ENCODE data around the gene TOR1AIP1. TPM values are rescaled to one million over a fixed set of nuclear protein-coding genes. Genes with fewer than 3 reads are reported as not detected.
"Not testable (repeated sequence)": the region's sequence is repeated elsewhere in the genome, so short reads cannot be mapped to it uniquely, and the experiment has no call there.

The TOR1AIP1 gene, protein sequence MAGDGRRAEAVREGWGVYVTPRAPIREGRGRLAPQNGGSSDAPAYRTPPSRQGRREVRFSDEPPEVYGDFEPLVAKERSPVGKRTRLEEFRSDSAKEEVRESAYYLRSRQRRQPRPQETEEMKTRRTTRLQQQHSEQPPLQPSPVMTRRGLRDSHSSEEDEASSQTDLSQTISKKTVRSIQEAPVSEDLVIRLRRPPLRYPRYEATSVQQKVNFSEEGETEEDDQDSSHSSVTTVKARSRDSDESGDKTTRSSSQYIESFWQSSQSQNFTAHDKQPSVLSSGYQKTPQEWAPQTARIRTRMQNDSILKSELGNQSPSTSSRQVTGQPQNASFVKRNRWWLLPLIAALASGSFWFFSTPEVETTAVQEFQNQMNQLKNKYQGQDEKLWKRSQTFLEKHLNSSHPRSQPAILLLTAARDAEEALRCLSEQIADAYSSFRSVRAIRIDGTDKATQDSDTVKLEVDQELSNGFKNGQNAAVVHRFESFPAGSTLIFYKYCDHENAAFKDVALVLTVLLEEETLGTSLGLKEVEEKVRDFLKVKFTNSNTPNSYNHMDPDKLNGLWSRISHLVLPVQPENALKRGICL
- 19.6 TPM for total RNA-seq

DNA sequence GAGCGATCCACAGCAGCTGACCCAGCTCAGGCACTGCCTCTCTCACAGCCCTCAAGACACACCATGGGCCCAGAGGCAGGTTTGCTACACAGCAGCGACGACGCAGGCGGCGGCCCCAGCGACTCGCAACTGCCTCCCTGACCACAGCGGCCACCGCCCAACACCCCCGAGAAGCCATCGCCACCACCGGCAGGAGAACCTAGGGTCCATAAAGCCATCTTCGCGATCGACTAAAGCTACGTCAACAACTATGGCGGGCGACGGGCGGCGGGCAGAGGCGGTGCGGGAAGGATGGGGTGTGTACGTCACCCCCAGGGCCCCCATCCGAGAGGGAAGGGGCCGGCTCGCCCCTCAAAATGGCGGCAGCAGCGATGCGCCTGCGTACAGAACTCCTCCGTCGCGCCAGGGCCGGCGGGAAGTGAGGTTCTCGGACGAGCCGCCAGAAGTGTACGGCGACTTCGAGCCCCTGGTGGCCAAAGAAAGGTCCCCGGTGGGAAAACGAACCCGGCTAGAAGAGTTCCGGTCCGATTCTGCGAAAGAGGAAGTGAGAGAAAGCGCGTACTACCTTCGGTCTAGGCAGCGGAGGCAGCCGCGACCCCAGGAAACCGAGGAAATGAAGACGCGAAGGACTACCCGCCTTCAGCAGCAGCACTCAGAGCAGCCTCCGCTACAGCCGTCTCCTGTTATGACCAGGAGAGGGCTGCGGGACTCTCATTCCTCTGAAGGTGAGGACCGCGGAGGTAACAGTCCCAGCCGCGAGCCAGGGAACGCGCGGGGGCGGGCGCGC, at the start of gene TOR1AIP1:
TSS of gene TOR1AIP1 (plus strand) at position 33 of the 787 bp plus-strand sequence. CDS start at position 251, 218 bp downstream.
- FAIRE-seq (no peak), DNase-seq (ENCODE audit: low spot score in 2 of 2) (peak; percentile 78 to 84)

DNA sequence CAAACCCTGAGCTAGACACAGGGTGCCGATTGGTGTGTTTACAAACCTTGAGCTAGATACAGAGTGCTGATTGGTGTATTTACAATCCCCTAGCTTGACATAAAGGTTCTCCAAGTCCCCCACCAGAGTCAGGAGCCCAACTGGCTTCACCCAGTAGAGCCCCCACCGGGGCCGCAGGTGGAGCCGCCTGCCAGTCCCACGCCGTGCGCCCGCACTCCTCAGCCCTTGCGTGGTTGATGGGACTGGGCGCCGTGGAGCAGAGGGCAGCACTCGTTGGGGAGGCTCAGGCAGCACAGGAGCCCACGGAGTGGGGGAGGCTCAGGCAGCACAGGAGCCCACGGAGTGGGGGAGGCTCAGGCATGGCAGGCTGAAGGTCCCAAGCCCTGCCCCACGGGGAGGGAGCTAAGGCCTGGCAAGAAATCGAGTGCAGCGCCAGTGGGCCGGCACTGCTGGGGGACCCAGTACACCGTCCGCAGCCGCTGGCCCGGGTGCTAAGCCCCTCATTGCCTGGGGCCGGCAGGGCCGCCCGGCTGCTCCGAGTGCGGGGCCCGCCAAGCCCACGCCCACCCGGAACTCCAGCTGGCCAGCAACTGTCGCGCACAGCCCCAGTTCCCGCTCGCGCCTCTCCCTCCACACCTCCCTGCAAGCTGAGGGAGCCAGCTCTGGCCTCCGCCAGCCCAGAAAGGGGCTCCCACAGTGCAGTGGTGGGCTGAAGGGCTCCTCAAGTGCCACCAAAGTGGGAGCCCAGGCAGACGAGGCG, 45.2 kb upstream of the TOR1AIP1 start:
- not testable (repeated sequence) for FAIRE-seq

DNA sequence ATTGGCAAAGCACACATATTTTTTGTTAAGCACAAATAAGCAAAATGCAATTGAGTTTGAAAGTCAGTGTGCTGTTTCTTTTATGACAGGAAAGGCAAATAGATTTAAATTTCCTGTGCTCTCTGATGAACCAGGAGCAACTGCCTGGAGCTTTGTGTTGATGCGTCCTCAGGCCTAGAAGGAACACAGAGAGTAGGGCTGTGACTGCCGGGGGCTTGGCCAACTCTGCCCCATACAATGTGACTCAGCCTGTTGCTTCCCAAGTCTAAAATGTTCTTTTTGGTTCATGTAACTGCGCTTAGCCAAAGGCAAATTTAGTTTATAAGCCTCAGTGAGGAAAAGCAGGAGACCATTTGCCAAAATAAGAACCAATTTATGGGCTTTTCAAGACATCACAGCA, 42.0 kb upstream of the TOR1AIP1 start:
- DNase-seq (ENCODE audit: low spot score in 2 of 2) (no peak), FAIRE-seq (no peak)

More for the DNA sequence above, 45.2 kb upstream of the TOR1AIP1 start:
- not testable (repeated sequence) for DNase-seq (ENCODE audit: low spot score in 2 of 2)

DNA sequence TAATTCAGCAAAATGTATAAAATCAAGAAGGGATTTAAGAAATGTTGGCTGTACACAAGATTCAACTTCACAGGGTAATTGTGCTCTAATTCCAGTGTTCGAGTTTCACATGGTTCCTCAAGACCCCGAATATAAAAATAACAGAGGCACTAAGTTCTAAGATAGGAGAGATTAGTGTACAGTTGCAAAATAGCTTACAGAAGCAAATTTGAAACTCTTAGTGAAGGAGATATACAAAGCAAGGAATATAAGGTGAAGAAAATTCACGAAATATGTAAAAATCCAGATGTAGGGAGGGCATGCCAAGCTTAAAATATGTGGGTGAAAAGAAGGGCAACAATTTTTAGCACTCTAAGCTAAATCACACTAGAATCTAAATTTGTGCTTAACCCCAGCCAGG, 33.9 kb upstream of the TOR1AIP1 start:
- DNase-seq (ENCODE audit: low spot score in 2 of 2) (no peak), FAIRE-seq (no peak)

DNA sequence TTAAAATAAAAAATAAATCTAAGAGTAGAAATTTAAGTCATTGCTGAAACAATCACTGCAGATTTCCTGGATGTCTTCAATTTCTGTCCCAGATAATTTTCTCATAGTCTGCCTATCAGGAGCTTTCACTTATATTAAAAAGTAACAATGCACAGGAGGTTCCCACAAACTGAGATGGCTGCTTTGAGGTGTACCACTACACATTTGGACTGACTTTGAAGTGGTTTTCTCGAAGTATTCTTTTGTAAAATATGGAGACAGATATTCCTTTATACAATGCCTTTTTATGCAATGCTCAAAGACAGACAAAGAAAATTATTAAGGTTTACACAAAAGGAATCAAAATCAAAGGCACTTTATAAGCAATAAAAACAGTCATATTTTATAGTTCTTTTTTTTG, 29.0 kb upstream of the TOR1AIP1 start:
- DNase-seq (ENCODE audit: low spot score in 2 of 2), result no peak
- no peak for FAIRE-seq

DNA sequence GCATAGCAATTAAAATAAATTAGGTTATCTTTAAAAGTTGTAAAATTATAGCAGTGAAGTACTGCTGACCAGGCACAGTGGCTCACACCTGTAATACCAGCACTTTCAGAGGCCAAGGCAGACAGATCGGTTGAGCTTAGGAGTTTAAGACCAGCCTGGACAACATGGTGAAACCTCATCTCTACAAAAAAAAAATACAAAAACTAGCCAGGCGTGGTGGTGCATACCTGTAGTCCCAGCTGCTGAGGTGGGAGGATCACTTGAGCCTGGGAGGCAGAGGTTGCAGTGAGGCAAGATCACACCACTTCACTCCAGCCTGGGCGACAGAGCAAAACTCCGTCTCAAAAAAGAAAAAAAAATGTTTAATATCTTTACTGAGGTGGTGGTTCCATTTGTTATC, 26.3 kb upstream of the TOR1AIP1 start:
- DNase-seq (ENCODE audit: low spot score in 2 of 2); FAIRE-seq: not testable (repeated sequence)

DNA sequence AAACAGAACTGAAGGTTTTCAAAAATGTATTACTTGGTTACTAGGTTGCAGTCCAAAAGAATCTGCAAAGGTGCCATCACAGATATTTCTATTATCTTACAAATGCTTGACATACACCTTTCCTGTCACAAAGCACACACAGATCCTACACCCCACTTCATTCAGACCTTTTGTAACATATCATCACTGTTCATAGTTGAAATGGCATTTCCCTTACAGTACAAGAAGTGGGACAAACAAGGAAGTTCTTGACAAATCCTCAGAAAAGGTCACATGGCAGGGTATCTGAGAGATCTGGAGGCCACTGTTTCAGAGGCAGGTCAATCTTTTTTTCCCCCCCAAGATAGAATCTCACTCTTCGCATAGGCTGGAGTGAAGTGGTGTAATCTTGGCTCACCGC, 25.8 kb upstream of the TOR1AIP1 start:
- FAIRE-seq (no peak), DNase-seq (ENCODE audit: low spot score in 2 of 2) (no peak)

DNA sequence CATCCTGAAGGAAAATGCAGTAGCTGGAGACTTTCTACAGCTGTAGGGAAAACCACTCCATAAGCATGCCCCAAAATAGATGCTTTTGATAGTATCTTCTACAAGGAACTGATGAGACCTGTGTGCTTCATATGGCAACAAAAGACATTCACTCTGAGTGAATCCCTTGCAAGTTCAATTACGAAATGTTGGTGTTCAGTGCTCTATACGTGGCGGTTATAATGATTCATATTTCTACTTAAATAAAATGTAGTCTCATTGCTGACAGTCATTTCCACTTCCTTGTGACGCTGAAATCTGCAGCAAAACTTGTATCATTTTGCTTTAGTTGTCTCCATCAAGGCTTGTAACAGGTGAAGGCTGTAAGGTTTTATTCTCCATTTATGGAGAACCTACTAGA, 25.1 kb upstream of the TOR1AIP1 start:
- FAIRE-seq (no peak), DNase-seq (ENCODE audit: low spot score in 2 of 2) (no peak)

DNA sequence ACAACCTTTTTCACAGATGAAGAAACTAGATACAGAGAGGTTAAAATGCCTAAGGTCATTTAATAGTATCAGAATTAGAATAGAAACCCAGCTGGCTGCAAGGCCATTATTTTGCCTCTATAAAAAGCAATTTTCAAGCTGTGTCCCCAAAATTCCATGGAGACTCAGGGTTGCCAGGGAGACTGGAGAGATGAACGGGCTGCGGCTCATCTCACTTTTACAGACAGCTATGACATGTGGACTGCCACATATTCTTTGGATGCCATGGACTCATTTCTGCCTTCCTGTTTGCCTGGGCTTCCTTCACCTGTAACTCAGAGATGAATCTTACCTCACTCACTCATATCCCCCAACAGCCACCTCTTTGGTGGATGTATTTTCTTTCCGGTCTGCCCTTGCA, 21.4 kb upstream of the TOR1AIP1 start:
- FAIRE-seq (no peak), DNase-seq (ENCODE audit: low spot score in 2 of 2) (no peak)

DNA sequence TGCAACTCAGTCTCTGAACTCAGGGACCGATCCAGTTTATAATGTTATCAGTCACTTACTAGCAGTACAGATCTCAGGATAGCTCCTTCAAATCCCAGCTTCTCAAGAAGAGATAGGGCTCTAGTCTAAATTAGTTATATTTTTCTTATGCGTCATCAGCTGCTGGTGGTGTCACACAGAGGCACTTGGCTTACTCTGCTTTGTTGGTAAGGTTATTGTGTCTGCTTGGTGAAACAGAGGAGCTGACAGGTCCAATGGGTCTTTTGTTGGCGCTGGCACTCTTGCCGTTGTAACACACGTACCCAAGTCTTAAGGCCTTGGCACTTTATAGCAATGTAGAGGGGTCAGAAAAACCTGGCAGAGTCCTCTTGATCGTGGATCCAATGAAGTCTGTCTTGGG, 16.7 kb upstream of the TOR1AIP1 start:
- no peak for DNase-seq (ENCODE audit: low spot score in 2 of 2)
- FAIRE-seq, result no peak

DNA sequence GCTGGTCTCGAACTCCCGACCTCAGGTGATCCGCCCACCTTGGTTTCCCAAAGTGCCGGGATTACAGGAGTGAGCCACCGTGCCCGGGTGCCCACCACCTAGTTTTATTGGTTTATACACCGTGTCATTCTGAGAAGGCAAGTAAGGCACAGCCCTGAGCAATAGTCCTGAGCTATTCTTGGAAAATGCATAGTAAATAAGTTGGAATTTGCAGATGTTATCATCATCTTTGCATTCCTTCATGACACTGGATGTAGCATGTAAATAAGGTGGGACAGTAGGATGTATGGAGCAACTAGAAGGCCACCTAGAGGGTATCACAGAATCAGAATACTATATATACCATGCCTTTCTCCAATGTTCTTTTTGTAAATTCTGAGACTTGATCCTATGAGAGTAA, 15.5 kb upstream of the TOR1AIP1 start:
- FAIRE-seq (no peak), DNase-seq (ENCODE audit: low spot score in 2 of 2) (no peak)

DNA sequence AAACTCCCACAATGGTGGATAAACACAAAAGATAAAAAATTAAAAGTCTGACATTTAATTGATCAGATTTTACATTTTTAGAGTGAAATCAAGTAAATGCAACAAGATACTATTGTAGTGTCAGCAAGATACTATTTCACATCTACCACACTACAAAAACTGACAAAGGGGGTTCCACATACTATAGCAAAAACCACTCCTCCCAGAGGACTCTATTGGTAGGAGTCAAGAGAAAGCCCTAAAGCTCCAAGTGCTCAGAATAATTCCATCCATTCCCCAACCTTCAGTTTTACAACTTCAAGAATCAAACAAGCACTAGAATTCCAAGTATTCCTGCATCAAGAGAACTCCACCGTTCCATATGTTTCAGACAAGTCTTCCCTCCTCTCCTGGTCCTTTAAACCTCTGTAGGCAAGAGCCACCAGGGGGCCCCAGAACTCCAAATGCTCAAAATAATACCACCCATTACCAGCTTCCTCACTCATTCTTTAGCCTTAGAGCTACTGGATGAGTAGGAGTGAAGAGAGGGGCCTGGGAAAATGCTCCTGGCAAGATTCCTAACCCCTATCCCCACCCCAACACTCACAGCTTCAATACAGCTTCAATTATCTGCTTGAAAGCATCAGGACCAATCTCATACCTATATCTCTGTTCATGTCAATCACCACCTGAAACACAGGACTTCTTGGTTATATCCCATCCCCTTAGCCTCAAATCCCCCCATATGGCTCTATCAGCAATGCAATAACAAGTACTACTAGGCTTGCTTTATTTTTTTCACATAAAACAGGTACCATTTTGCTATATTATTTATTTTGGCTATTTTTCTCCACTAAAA, 14.4 kb upstream of the TOR1AIP1 start:
- no peak for FAIRE-seq

DNA sequence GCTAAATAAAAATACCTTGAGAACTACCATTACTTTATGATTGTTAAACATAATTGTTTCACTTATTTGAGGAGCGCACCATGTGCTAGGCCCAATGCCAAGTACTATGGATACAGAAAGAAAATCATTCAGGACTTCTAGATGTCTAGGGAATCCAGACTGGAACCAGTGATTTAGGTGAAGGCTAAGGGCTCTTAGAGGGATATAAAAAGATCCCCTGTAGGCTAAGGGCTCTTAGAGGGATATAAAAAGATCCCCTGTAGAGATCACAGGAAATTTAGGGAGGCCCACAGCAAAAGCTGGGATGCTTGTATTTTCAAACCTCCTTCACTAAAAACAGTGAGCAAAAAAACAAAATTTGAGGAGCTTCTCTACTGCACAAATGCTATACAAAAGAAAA, 11.2 kb upstream of the TOR1AIP1 start:
- no peak for DNase-seq (ENCODE audit: low spot score in 2 of 2)
- no peak for FAIRE-seq

More for the DNA sequence above, 14.4 kb upstream of the TOR1AIP1 start:
- DNase-seq (ENCODE audit: low spot score in 2 of 2), result no peak

DNA sequence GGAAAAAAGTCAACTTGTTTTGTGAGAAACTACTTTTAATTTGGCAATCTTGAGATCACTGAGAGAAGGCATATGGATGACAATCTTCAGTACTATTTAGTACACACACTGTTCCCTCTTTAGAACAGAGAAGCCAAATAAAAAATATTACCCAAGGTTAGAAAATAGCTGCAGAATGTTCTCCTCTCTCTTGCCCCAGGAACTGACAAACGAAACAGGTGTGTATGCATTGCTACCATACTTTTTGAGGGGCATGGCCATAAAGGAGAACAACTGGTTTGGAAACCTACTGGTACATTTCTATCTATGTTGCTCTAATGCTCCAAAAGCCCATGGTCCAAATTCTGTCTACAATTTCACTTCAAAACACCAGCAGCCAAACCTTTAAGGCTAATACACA, 10.1 kb upstream of the TOR1AIP1 start:
- FAIRE-seq (no peak), DNase-seq (ENCODE audit: low spot score in 2 of 2) (no peak)

DNA sequence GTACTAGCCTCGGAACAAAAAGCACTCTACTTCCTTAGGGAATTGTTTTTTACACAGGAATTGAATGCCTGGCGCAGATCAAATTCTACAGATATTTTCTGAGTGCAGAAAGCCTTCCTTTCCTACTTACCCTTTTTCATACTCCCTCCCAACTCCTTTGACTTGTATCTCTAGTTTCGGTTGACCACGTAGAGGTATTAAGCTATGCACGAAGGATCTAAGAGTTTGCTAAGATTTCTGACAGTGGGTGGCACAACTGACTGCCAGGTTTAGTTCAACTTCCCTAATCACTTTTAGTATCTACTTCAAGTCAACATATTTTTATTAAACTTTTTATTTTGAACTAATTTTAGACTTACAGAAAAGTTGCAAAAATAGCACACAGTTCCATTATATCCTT, 9.5 kb upstream of the TOR1AIP1 start:
- no peak for FAIRE-seq
- DNase-seq (ENCODE audit: low spot score in 2 of 2), result no peak

DNA sequence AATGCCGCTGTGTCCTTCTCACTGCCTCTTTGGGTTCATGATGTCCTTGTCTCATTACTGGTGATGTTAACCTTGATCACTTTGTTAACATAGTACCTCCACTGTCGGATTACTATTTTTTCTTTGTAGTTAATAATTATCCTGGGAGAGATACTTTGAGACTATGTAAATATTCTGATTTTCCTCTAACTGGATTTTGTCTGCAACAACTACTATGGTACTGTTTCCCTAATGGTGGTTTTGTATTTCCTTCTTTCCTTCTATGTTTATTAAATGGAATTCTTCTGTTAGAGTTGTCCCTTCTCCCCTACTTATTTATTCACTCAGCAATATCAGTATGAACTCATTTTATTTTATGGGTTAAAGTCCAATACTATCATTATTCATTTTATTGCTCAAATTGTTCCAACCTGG, 8.6 kb upstream of the TOR1AIP1 start:
- no peak for FAIRE-seq

DNA sequence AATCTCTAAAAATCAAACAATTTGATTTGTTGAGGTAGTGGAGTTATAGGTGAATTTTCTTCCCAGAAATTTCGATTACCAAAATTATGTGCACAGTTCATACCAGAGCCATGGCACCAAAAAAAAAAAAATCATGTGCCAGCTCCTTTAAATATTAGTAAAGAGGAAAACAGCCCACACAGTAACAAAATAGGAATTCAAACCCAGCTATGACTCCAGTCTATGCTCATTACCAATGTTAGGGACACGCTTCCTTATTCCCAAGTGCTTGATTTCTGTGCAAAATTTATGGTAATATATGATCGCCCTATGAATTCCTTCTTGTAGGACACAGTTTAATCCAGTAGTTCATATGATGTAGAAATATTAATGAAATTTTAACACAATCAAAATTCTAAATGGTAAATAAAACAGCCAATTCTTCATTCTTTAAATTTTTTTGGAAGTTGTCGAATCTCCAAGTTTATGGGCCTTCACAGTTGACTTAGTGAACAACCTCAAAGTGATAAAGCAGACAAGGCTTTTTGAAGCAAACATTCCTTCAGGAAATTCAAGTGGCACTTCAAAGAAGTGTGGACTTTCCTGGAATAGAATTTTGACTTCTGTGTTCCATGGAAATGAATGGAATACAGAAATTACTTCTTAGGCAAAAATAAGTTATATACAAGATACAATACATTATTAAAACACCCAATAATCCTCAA, 6.3 kb upstream of the TOR1AIP1 start:
- DNase-seq (ENCODE audit: low spot score in 2 of 2), result no peak
- FAIRE-seq, result no peak

More for the DNA sequence above, 8.6 kb upstream of the TOR1AIP1 start:
- no peak for DNase-seq (ENCODE audit: low spot score in 2 of 2)

DNA sequence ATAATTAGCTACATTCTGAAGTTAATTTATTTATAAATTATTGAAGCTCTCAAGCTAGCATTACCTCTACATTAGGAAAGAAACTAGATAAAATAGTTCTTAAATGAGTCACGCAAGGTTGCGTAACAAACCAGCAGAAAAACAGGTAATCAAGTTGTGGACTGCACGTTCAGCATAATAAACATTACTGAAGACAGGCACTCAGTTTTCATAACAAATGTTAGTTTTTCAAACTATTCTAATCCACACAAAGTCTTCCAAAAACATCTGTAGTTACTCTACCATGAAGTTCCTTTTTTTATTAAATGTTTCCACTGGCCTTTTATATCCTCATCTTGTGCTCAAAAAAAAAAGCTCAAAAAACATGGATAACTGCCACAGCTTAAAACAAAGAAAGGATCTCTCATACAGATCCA, 5.8 kb upstream of the TOR1AIP1 start:
- no peak for DNase-seq (ENCODE audit: low spot score in 2 of 2)
- no peak for FAIRE-seq

Measured in frontal cortex (tissue), 4 donors.